GM18867 (cell line): Measurements from ENCODE around the gene CORO2B.
"Not testable (repeated sequence)": the region's sequence is repeated elsewhere in the genome, so short reads cannot be mapped to it uniquely, and the experiment has no call there.

Experiments used
- ATAC-seq: cut with Tn5 transposase; IDR thresholded peaks from one replicate; pipeline ENCODE4 v1.9.1; 2021; ENCODE audit warnings: mild to moderate bottlenecking, moderate library complexity; ENCODE audit not compliant: unreplicated experiment

CORO2B gene

DNA sequence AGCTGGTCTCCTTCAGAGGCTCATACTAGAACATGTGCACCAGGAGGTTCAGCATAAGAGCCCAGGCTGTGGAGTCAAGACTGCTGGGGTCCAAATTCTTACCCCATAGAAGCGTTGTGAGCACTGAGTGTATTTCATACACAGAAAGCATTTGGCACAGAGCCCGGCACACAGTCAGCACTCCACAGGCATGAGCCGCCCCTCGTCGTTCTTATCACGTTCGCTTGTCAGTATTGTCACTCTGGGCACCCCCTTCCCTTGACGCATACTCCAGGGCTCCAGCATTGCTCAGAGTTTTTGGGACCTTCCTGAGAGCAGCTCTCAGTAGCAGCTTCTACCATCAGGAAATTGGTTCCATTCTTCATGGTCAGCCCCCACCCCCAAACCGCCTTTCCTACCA, 25.2 kb downstream of the CORO2B start:
- ATAC-seq: no peak

DNA sequence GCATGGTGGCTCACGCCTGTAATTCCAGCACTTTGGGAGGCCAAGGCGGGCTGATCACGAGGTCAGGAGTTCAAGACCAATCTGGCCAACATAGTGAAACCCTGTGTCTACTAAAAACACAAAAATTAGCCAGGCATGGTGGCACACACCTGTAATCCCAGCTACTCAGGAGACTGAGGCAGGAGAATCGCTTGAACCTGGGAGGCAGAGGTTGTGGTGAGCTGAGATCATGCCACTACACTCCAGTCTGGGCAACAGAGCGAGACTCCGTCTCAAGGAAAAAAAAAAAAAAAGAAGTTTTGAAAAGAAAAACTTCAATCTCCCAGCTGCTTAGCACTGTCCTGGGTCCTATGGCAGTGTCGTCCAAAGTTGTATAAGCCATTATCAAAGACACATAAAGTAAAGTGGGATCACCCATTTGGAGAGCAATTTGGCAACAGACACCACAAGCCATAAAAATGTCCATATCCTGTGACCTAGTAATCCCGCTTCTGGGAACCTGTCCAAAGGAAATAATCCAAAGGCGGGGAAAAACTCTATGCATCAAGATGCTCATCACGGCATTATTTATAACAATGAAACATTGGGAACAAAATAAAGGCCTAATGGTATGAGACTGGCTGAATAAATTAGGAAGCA, 26.2 kb downstream of the CORO2B start:
- ATAC-seq: not testable (repeated sequence)

DNA sequence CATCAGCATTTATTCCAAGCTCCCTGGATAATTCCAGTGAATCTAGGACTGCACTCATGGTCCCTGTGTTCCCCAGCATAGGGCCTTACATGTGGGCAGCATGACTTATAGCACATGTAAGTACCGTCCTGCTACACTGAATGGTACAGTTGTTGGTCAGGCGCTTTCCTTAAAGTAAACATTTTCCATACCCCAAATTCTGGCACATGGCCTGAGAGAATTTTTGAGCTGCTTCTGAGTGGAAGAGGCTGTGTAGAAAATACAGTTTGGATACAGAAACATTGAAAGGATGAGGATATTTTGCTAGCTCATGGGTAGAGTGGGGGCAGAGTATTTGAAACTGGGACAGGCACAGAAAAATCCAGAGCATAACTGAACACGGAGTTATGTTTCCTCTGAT, 27.6 kb downstream of the CORO2B start:
- ATAC-seq: no peak

DNA sequence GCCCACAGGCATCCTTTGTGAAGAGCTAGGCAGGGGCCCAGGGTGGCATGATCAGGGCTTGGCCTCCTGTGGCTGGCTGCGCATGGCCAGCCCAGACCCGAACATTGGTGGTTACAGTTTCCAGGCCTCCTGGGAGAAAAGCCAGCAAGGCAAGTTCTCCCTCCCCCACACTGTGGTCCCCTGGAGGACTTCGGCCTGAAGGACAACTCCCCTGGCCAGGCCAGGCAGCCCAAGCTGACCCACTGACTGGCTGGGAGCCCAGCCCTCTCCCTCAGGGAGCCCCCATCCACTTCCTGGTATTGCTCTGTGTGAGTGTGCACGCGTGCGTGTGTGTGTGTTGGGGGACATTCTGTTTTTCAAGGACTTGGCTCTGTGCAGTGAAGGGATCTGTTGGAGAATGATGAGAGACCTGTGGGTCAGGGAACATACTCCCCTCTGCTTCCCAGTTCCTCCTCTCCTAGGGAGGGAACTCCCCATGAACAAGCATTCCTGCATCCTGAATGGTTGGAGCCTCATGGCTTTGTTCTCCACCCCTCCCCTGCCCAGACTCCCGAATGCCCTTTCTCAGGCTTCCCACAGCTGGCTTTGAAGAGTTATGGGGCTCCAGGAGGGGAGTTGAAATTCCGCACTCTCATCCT, 29.5 kb downstream of the CORO2B start:
- no peak for ATAC-seq

DNA sequence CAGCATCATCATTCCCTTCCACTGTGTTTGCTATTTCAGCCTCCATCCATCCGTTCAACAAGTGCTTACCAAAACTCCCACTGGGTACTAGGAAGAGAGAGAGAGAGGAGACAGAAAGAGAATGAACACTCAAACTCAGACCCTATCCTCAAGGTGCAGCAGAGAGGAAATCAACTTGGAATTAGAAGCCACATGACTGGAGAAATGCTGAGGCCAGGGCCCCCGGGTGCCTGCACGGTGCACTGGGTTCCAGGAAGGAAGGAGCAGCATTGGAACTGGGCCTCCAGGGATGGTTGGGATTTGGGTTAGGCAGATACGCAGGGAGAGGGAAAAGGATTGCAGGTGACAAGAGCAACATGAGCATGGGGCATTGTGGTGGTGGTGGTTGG, 30.0 kb downstream of the CORO2B start:
- ATAC-seq: no peak

DNA sequence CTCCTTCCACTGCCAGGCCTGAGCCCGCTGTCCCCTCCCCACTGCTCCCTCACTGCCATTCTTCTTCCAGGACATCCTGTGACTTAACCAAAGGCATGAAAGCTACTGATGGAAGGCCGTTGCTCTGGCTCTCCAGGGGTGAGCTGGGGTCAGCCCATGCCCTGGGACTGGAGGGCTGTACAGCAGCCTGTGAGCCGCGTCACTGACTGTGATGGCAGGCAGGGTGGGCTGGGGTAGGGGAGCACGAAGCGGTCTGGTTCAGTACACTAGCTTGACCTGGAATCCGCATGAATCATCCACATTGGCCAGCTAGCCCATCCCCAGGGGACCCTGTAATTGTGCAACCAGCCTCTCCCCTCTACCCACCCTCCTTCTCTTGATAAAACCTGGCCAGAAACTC, 30.8 kb downstream of the CORO2B start:
- no peak for ATAC-seq

DNA sequence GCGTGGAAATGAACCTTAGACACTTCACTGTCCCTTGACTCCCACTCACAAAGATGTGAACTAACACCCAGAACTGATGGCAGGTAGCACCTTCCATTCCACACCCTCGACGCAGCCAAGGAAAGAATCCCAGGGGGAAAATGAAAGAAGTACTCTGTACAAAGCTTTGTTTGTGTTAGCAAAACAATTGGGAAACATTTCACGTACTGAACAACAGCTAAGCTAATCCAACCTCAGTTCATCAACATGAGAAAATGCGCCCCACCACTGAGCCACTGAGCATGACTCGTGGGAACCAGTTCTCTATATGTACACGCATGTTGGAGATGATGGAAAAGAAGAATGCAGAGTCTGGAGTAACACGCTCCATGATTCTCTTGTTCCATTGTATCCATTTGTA, 32.0 kb downstream of the CORO2B start:
- no peak for ATAC-seq

DNA sequence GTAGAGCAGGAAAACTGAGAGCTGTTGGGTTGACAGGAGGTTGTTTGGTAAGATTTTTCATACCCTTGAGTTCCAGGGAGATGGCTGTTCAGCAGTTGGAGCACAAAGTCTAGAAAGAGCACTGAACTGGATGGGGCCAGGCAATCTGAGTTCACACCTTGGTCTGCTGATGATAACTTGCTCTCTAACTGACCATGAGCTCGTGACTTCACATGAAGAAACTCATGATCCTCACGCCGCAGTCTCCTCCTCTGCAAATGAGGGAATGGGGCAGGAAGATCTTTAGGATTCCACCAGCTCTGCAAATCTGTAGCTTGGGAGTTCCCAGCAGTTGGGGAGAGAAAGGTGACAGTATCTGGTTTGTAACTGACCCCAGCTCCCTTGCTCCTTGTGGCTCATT, 33.7 kb downstream of the CORO2B start:
- ATAC-seq: no peak

DNA sequence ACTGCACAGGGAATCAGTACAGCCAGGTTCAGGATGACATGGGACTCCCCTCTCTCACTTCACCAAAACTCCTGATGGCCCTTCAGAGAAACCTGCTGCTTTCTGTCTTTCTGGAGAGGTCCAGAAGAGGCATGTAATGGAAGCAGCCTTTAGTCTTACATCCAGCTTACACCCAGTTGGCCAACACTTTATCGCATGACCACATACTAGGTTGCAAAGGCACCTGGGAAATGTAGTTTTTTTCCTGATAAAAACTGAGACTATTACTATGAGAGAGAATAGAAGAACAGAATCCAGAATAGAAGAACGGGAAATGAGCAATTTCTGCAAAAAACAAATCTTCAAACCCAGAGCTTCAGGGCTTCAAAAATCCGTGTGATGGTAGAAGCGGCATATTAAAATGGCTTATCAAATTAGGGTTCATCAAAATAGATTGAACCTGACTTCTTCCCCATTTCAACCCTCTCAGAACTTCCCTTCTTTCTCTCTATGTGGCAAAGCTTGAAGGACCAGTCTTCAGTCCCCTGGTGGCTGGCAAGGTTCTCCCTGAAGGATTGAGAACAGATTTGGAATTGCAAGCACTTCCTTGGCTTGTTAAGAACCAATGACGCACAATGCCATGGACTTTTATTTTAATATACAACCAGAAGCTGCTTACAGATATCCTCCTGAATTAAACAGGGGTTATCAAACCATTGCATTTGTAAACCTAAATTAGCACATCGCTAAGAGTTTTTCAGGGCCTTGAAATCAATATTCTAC, 34.4 kb downstream of the CORO2B start:
- no peak for ATAC-seq

DNA sequence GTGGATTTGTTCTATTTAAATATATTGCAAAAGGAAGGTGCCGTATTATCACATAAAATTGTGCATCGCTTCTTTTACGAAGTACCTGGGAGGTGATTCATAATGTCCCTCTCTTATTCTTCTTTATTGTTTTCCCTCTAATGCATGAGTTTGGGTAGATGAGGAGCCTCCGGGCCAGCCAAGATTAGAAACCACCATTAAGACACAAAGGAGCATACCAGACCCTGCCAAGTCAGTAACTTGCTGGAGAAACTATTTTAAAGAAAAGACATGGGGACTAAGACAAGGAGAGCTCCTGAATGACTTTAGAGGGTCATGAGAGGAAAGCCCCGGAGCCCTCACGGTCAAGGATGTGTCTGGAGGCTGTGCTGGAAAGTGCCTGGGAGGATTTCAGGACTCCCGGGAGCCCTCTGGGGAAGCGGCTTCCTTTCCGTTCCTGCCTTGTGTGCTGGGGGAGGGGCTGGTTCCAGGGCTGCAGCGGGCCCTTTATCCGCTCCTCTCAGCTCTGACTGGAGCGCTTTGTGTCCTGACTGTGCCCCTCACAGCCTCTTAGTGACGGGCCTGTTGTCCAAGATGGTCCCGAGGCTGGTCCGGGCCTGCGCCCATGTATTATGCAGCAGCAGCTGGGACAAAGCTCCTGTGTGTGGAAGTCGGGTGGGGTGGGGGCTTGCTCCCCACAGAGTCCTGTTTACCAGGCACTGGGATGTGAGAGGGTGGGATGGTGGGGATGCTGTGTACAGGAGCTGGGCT, 35.7 kb downstream of the CORO2B start:
- no peak for ATAC-seq

DNA sequence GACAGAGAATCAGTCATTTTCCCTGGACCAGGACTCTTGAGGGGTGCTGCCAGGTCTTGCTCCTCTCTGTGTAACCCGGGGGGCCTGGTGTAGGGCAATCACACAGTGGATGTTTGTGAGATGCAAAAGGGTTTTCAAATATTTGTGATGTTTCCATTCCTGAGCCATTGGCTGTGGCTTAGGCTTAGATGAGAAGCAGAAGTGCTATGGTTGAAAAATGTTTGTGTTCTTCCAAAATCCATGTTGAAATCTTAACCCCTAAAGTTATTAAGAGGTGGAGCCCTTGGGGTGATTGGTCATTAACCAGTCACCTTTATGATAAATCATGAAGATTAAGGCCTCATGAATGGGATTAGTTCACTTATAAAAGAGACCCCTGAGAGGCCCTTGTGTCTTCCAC, 36.5 kb downstream of the CORO2B start:
- no peak for ATAC-seq

DNA sequence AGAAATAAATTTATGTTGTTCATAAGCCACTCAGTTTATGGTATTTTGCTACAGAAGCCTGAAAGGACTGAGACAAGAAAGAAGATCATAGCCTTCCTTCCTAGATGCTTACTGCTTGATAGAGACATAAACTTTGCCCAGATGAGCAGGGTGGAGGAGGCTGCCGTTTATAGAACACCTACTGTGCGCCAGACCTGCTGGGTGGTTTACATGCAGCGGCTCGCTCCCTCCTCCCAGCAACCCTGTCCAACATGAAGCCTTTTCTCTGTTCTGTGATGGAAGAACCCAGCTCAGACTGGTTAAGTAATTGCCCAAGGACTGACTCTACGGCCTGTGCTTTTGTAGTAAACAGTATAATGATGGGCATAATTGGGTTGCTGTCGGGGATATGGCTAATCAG, 37.0 kb downstream of the CORO2B start:
- ATAC-seq: no peak

DNA sequence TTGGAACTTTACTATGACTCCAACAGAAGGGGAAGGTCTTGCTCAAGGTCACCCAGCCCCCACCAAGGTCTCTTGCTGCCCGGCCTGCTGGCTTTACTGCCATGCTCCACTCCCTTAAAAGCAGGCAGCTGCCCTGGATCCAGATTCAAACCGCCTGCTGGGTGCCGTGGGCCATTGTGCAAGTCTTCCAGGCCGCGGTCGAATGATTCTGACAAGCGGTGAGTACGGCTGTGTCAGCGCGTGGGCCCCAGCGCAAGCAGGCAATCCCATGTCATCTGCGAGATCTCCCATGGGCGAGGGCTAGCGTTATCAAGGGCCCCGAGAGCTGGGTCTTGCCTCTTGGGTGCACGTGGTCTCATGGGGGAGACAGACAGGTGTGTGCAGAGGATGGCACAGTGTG, 37.6 kb downstream of the CORO2B start:
- no peak for ATAC-seq

DNA sequence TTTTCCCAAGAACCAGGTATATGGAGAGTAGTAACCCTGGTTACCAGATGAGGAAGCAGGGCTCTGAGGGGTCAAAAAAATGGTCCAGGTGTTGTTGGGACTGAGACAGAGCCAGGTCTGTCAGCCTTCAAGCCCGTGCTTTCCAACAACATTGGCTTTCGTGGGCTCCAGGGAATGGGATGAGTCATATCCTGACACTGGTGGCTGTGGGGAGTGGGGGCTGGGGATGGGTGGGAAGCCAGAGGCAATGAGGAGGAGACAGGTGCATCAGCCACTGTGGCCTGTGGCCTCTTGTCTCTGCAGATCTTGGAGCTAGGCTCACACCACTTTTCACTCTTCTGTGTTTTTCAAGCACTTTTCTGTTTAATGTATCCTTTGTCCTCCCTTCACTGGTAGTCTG, 38.2 kb downstream of the CORO2B start:
- no peak for ATAC-seq

DNA sequence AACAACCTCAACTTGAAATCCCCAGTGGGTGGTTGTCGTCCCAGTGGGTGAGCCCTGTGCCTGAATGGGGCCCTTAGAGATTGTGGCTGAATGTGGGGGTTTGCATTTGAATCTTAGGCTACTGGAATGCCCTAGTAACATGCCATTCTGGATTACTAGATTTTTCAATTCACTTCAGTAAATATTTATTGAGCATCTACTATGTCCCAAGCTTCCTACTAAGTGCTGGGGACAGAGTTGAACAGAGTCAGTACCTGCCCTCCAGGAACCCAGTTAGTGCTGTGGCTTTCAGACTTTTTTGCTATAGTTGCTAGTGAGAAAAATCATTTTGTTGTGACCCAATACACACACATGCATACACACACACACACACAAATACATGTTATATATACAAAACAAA, 39.0 kb downstream of the CORO2B start:
- ATAC-seq: no peak

DNA sequence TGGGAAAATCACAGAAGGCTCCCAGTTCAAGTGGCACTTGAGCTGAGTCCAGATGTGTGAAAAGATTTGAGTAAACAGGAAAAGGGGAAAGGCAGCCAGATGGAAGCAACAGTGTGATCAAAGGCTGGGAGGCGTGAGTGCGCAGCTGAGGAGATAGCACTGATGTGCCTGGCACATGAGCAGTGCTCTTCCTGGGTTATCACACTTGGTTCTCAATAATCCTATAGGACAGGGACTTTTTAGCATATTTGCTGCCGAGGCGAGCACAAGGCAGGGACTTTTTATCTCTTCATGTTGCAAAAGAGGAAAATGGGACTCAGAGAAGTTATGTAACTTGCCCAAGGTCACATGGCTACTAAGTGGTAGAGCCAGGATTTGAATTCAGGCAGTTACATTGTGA, 39.6 kb downstream of the CORO2B start:
- no peak for ATAC-seq

DNA sequence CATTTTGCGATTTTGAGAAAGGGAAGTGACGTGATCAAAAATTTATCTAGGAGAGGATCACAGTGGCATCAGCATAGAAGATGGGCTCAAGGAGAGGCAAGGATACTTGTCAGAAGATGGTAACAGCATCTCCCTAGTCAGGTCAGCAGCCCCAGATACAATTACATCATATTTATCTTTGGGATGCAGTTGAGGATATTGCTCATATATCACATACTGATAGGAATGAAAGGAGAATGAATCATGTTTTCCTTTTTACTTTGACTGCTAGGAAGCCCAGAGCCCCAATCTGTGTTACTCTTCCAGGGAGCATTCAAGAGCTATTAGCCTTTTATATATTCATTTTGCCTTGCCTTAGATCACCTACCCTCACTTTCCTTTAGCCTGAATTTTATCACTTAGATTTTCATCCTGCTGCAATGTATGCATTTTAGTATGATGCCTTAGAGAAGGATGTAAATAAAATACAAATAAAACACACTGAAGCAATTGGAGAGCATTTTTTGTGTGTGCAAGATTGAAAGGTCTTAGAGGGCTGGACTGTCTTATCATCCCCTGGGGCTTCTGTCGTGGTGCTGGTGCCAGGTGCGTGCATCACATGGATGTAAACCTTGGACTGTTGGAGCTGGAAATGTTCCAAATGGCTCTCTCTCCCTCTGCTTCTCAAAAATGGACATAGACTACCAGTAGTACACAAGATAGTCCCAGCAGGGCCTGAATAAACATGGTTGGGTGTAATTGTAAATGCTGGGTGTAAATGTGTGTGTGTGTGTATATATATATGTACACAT, 40.3 kb downstream of the CORO2B start:
- ATAC-seq: no peak

DNA sequence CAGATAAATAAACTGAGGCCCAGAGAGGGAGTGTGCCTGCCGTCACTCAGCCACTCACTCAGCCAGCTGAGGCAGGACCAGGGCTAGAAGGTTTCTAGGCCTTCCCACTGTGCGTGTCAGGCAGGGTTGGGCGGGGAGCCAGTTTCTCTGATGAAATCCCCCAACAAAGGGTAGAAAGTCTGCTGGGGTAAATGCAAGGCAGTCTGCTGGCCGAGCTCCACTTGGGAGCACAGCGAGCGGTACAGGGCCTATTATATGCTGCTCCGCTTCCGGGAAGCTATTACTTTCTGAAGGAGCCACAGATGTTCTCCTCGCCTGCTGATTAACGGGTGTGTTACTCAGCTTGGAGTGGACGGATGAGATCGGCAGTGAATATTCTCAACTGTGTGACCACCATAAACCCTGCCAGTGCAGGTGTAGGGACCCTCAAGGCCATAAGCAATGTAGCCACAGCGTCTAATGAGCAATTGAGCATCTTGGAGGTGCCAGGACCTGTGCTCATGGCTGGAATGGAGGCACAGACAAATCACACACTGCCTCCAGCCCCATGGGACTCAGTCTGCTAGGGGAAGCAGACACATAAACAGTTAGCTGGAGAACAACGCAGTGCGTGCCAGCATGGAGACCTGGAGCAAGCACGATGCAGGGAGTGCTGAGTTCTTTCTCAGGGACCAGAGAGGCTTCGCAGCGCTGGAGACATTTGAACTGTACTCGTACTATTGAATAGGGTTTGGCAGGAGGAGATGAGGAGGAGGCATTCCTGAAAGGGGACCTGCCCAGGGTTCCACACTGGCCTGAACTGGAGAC, 42.1 kb downstream of the CORO2B start:
- no peak for ATAC-seq

DNA sequence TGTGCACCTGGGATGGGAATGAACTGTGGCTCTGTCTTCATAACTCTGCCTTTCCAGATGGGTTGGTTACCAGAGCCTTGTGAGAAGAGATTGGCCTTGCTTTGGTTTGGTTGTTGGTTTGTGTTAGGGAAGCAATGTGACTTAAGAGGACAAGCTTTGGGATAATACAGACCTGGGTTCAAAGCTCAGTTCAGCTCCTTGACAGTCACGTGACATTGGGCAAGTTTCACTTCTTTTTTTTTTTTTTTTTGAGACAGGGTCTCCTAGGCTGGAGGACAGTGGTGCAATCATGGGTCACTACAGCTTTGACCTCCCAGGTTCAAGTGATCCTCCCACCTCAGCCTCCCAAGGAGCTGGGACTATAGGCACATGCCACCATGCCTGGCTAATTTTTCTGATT, 42.7 kb downstream of the CORO2B start:
- no peak for ATAC-seq

DNA sequence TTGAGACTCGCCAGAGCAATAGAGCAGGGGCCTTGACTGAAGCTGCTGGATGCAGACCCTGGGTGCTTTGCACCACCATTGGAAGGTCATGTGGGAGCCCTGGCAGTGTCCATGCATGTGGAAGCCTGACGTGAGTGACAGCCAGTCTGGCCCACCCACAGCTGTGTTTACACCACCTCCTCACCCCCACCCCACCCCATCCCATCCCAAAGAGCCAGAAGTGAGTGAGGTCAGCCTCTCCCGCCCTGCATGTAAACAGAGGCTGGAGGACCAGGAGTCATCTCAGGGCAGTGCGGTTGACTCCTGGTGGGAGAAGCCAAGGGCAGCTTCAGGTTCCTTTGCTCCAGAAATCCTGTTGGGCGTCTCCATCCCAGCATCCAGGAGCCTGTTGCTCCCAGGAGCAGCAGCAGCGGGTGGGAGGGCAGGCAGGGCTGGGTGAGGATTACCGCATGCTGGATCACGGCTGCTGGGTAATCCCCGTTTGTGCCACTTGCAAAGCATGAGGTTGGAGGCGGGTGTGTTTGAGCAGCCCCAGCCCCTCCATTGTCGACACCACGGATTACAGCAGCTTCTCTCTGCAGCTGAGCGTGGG, 44.6 kb downstream of the CORO2B start:
- no peak for ATAC-seq
